ENCODE results near the gene ZYG11B. TPM values are rescaled to one million over a fixed set of nuclear protein-coding genes. Genes with fewer than 3 reads are reported as not detected.
"Not testable (repeated sequence)": the region's sequence is repeated elsewhere in the genome, so short reads cannot be mapped to it uniquely, and the experiment has no call there.

The ZYG11B gene
- total and polyA plus RNA-seq, 2 donors (not counting 3 experiments of a cell fraction or from before 2014, with no cell fraction given), result 8.2 to 27.2 TPM

- H3K9me3 ChIP-seq (replicated peaks; ENCODE audit: control insufficient read depth, insufficient read depth, low read length); DNase-seq (ENCODE audit: low read depth, low spot score); H2AFZ ChIP-seq (ENCODE audit: low read depth, low read length); H3K4me1 ChIP-seq (ENCODE audit: control insufficient read depth, extremely low read depth, insufficient read depth, low read length); H3K27me3 ChIP-seq (ENCODE audit: control insufficient read depth in 2 of 2, insufficient read depth in 2 of 2, low read length in 2 of 2); H3K4me3 ChIP-seq (replicated peaks in 1 of 3; ENCODE audit: insufficient read depth in 1 of 3, low read depth in 1 of 3, low read length in 3 of 3); H3K27ac ChIP-seq (ENCODE audit: insufficient read depth, low read depth, low read length); POLR2A ChIA-PET; H4K20me1 ChIP-seq (replicated peaks; ENCODE audit: control insufficient read depth, extremely low read depth, insufficient read depth, low read length); H3K9me1 ChIP-seq (replicated peaks; ENCODE audit: control insufficient read depth, extremely low read depth, insufficient read depth, low read length); H3K36me3 ChIP-seq (ENCODE audit: control insufficient read depth in 2 of 2, extremely low read depth in 1 of 2, insufficient read depth in 2 of 2, low read length in 2 of 2); CTCF ChIA-PET; FAIRE-seq; H3K9ac ChIP-seq (replicated peaks; ENCODE audit: extremely low read depth, insufficient read depth, low read length); H3K4me2 ChIP-seq (ENCODE audit: insufficient read depth, low read length); BruUV-seq (replicated peaks); intact Hi-C loops (cut with micrococcal nuclease); dilution Hi-C loops (cut with MboI; ENCODE audit: extremely low pct_ligation_motif_present, low sequenced_read_pairs): not testable (repeated sequence)
- H3K79me2 ChIP-seq (ENCODE audit: control insufficient read depth, insufficient read depth, low read length), result peaks cover 19% of the 10 kb centered on the region
Observed at GRCh38 chr1:52735371-52735770, 9.1 kb downstream of the ZYG11B start.

GRCh38 chr1:52738148-52738547, 11.9 kb downstream of the ZYG11B start:
- no peak overlapping the region for H3K27ac ChIP-seq (ENCODE audit: insufficient read depth, low read depth, low read length)
- no peak overlapping the region for H3K9ac ChIP-seq (replicated peaks; ENCODE audit: extremely low read depth, insufficient read depth, low read length)
- H3K27me3 ChIP-seq (ENCODE audit: control insufficient read depth in 2 of 2, insufficient read depth in 2 of 2, low read length in 2 of 2), result no peaks in the 10 kb centered on the region
- no peaks in the 10 kb centered on the region for H3K9me3 ChIP-seq (replicated peaks; ENCODE audit: control insufficient read depth, insufficient read depth, low read length)
- intact Hi-C loops (cut with micrococcal nuclease), result no loop called here
- DNase-seq (ENCODE audit: low read depth, low spot score) (no peak), FAIRE-seq (no peak)
- peaks cover 16% of the 10 kb centered on the region for H3K79me2 ChIP-seq (ENCODE audit: control insufficient read depth, insufficient read depth, low read length)
- no peaks in the 10 kb centered on the region for H3K36me3 ChIP-seq (ENCODE audit: control insufficient read depth in 2 of 2, extremely low read depth in 1 of 2, insufficient read depth in 2 of 2, low read length in 2 of 2)
- CTCF ChIA-PET, result interaction anchor here (1.0 to 2.1 kb wide), 4 partner anchors 10 to 33 kb away, joined by 3 to 6 read pairs (median 4); partner anchors contain the start of gene ZYG11B
- no TSS peak for BruUV-seq (replicated peaks)
- dilution Hi-C loops (cut with MboI; ENCODE audit: extremely low pct_ligation_motif_present, low sequenced_read_pairs), result no loop called here
- H3K4me2 ChIP-seq (ENCODE audit: insufficient read depth, low read length), result no peak overlapping the region
- H3K4me1 ChIP-seq (ENCODE audit: control insufficient read depth, extremely low read depth, insufficient read depth, low read length), result no peaks in the 10 kb centered on the region
- no peaks in the 10 kb centered on the region for H3K9me1 ChIP-seq (replicated peaks; ENCODE audit: control insufficient read depth, extremely low read depth, insufficient read depth, low read length)
- H2AFZ ChIP-seq (ENCODE audit: low read depth, low read length), result no peak overlapping the region
- POLR2A ChIA-PET, result no interaction called here
- H4K20me1 ChIP-seq (replicated peaks; ENCODE audit: control insufficient read depth, extremely low read depth, insufficient read depth, low read length), result no peaks in the 10 kb centered on the region
- no peak overlapping the region for H3K4me3 ChIP-seq (replicated peaks in 1 of 3; ENCODE audit: insufficient read depth in 1 of 3, low read depth in 1 of 3, low read length in 3 of 3)
- TF ChIP-seq MAX (IDR thresholded peaks at IDR 0.05; ENCODE audit: insufficient read depth, insufficient read length), result no peak
- no peak for TF ChIP-seq GATA2 (IDR thresholded peaks at IDR 0.05; ENCODE audit: insufficient read depth, insufficient read length, low read depth, low read length)
- no peak for TF ChIP-seq POLR2AphosphoS5 (IDR thresholded peaks at IDR 0.05; ENCODE audit: insufficient read depth, low read depth, low read length)
- no peak for TF ChIP-seq EZH2 (IDR thresholded peaks at IDR 0.05; ENCODE audit: borderline replicate concordance, low read depth, low read length, severe bottlenecking)
- TF ChIP-seq MYC (IDR thresholded peaks at IDR 0.05; ENCODE audit: low read depth, low read length), result no peak
